K562 (cell line): Measurements from ENCODE around the gene ZFP92. TPM values are rescaled to one million over a fixed set of nuclear protein-coding genes. Genes with fewer than 3 reads are reported as not detected.
A peak's percentile ranks its signal among the peaks of the same experiment; 100 is the strongest.

Source experiments
- BMI1 ChIP-seq: fragments of 150-350 bp; IDR thresholded peaks from 2 replicates; pipeline ENCODE4 v1.6.1; 2014; ENCODE audit warnings: low read length
- CSDE1 ChIP-seq, 2 experiments: fragments of 450-650 bp; IDR thresholded peaks; 2 replicates each; pipeline ENCODE4 v1.6.1; 2016; ENCODE audit warnings: mild to moderate bottlenecking in 1 of 2
- DDX20 ChIP-seq: fragments of 450-650 bp; IDR thresholded peaks from 2 replicates; pipeline ENCODE4 v1.6.1; 2016; ENCODE audit warnings: missing genetic modification characterization, low read depth, mild to moderate bottlenecking, missing compliant biosample characterization, moderate library complexity
- ELF2 ChIP-seq: fragments of 250-450 bp; sonication (Bioruptor Pico); IDR thresholded peaks from 2 replicates; pipeline ENCODE4 v1.5.0; 2021; ENCODE audit warnings: mild to moderate bottlenecking
- EWSR1 ChIP-seq: fragments of 450-650 bp; IDR thresholded peaks from 2 replicates; pipeline ENCODE4 v1.6.1; 2018; ENCODE audit warnings: borderline replicate concordance, mild to moderate bottlenecking, low read depth, moderate library complexity; ENCODE audit not compliant: partially characterized antibody
- HDAC2 ChIP-seq: fragments of 450-650 bp; IDR thresholded peaks from 2 replicates; pipeline ENCODE4 v1.6.1; 2016; ENCODE audit warnings: mild to moderate bottlenecking
- NFIC ChIP-seq: fragments of 450-650 bp; IDR thresholded peaks from 2 replicates; pipeline ENCODE4 v1.6.1; 2017; ENCODE audit warnings: mild to moderate bottlenecking, inconsistent platforms
- NUFIP1 ChIP-seq: fragments of 450-650 bp; IDR thresholded peaks from 2 replicates; pipeline ENCODE4 v1.6.1; 2018; ENCODE audit not compliant: partially characterized antibody
- PCBP1 ChIP-seq: fragments of 200-400 bp; formaldehyde crosslinking; IDR thresholded peaks from 2 replicates; pipeline ENCODE4 v1.6.1; 2018; ENCODE audit warnings: mild to moderate bottlenecking, low read depth, low read length; ENCODE audit not compliant: poor library complexity, severe bottlenecking
- POLR2AphosphoS2 ChIP-seq: IDR thresholded peaks from 2 replicates; pipeline ENCODE4 v1.6.1; 2012; ENCODE audit warnings: low read length, improper control_type of control experiment
- PURB ChIP-seq: sonication (generic); formaldehyde crosslinking; IDR thresholded peaks from 2 replicates; pipeline ENCODE4 v1.9.0; 2021; ENCODE audit warnings: low read depth, mild to moderate bottlenecking, missing genetic modification reagents
- RAD51 ChIP-seq: fragments of 450-650 bp; IDR thresholded peaks from 2 replicates; pipeline ENCODE4 v1.7.1; 2016; ENCODE audit warnings: low read depth, mild to moderate bottlenecking, borderline replicate concordance
- RBFOX2 ChIP-seq: fragments of 200-400 bp; formaldehyde crosslinking; IDR thresholded peaks from 2 replicates; pipeline ENCODE4 v1.6.1; 2017; ENCODE audit warnings: low read depth, mild to moderate bottlenecking, low read length, moderate library complexity
- RNF2 ChIP-seq: sonication (generic); IDR thresholded peaks from 2 replicates; pipeline ENCODE4 v1.6.1; 2016
- SAP30 ChIP-seq: fragments of 200-600 bp; sonication (generic); IDR thresholded peaks from 2 replicates; pipeline ENCODE4 v1.6.1; 2012; ENCODE audit warnings: borderline replicate concordance, low read depth, mild to moderate bottlenecking, moderate library complexity, low read length, control low read depth, inconsistent platforms; ENCODE audit not compliant: insufficient read depth, poor library complexity, severe bottlenecking
- SMAD3 ChIP-seq: fragments of 450-650 bp; formaldehyde crosslinking; conservative IDR thresholded peaks from 2 replicates; pipeline ENCODE4 v1.4.0; 2020; ENCODE audit warnings: mild to moderate bottlenecking
- SNRNP70 ChIP-seq: fragments of 200-400 bp; formaldehyde crosslinking; optimal IDR thresholded peaks from 2 replicates; pipeline ENCODE3; 2017; ENCODE audit warnings: low read depth, low read length
- STAT5A ChIP-seq: IDR thresholded peaks from 2 replicates; pipeline ENCODE4 v1.6.1; 2012; ENCODE audit warnings: low read length, inconsistent platforms, borderline replicate concordance
- TSC22D4 ChIP-seq: fragments of 450-650 bp; IDR thresholded peaks from 2 replicates; pipeline ENCODE4 v1.6.1; 2016; ENCODE audit warnings: missing genetic modification characterization, missing biosample characterization, control low read depth
- ZNF124 ChIP-seq: sonication (generic); formaldehyde crosslinking; IDR thresholded peaks from 2 replicates; pipeline ENCODE4 v1.8.1; 2022; ENCODE audit warnings: missing genetic modification reagents
- ZNF41 ChIP-seq: fragments of 250-450 bp; sonication (Bioruptor Pico); conservative IDR thresholded peaks from 2 replicates; pipeline ENCODE4 v1.4.0; 2020; ENCODE audit warnings: mild to moderate bottlenecking
- ZNF830 ChIP-seq: fragments of 250-450 bp; sonication (Bioruptor Pico); IDR thresholded peaks from 2 replicates; pipeline ENCODE4 v1.5.0; 2021; ENCODE audit warnings: mild to moderate bottlenecking
- polyA plus RNA-seq, 8 experiments: library from polyadenylated mRNA; depleted of rRNA in 4 of 8; stranded (reverse) in 5 of 8; unstranded in 3 of 8; fragments of >200 nt; fragmentation: Nextera tagmentation in 2 of 8; fragmentation: Illumina TruSeq in 1 of 8; extraction: Ambion mirVana in 2 of 8; extraction: Trizol in 1 of 8; gene quantifications; 2 replicates each; pipeline versions ENCODE4 v1.2.1 to v1.2.3, GENCODE V29; 2011 to 2014; ENCODE audit warnings: inconsistent platforms in 1 of 8, missing spikeins in 1 of 8
- total RNA-seq, 7 experiments: library from RNA; depleted of rRNA in 6 of 7; stranded (reverse); fragments of >200 nt in 6 of 7; fragmentation: Illumina TruSeq in 2 of 7; extraction: Trizol in 2 of 7; gene quantifications; 2 replicates each; pipeline versions ENCODE4 v1.2.1 to v1.2.3, GENCODE V29; 2011 to 2021; ENCODE audit warnings: low replicate concordance in 1 of 7
- TF ChIP-seq, protein P1 (sequence below), 3 experiments: fragments of 200-800 bp in 1 of 3; fragments of 250-450 bp in 1 of 3; fragments of 450-650 bp in 1 of 3; sonication (Bioruptor Pico) in 1 of 3; sonication (Bioruptor generic) in 1 of 3; formaldehyde crosslinking in 1 of 3; IDR thresholded peaks; 2 replicates each; pipeline versions ENCODE4 v1.6.1 to v1.8.0; 2016 to 2022; ENCODE audit warnings: mild to moderate bottlenecking in 2 of 3, missing genetic modification characterization in 2 of 3, missing compliant biosample characterization in 1 of 3, moderate library complexity in 1 of 3
- TF ChIP-seq, protein P2 (sequence below): sonication (generic); formaldehyde crosslinking; IDR thresholded peaks from 2 replicates; pipeline ENCODE4 v1.8.0; 2022; ENCODE audit warnings: missing genetic modification reagents, mild to moderate bottlenecking, moderate library complexity, borderline replicate concordance

ZFP92 gene
- total and polyA plus RNA-seq, 9 of the 15 experiments (the other 6 are each of a cell fraction or from before 2014, with no cell fraction given), result 0.32 to 3.3 (median 1.8) TPM

DNA sequence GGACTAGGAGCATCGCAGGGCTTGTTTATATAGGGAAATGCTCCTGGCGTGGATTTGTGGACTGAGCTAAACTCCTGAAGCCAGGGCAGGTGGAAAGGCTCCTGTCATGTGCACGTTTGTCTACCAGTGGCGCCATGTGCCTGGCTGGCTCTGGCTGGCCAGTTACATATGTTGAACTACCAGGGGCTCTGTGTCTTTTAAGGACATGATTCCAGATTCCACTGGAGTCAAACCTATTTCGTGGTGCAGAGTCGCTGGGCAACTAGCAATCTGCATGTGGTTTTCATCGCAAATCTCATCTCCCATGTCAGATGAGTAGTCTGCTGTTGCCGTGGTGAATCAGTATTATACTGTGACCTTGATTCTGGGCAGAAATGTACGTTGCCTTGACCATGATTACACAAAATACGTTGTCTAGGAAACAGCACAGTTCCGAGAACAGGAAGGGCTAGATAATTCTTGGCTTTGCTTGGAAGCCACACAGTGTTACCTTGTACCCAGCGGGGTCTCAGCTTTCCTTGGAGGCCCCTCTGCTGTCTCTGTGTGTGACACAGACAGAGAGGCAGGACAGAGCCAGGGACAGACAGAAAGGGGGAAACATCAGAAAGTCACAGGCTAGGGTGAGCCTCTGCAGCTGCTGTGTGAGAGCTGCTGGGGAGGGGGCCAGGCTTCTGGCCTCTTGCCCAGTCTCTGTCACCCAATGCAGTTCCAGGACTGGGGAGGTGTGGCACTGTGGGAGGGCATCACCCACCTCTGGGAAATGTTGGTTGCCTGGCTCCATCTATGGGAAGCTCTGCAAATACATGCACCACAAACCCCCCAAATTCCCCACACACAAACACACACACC lies 29.4 kb upstream of the ZFP92 start (continued):
- TF ChIP-seq, protein P1, sequence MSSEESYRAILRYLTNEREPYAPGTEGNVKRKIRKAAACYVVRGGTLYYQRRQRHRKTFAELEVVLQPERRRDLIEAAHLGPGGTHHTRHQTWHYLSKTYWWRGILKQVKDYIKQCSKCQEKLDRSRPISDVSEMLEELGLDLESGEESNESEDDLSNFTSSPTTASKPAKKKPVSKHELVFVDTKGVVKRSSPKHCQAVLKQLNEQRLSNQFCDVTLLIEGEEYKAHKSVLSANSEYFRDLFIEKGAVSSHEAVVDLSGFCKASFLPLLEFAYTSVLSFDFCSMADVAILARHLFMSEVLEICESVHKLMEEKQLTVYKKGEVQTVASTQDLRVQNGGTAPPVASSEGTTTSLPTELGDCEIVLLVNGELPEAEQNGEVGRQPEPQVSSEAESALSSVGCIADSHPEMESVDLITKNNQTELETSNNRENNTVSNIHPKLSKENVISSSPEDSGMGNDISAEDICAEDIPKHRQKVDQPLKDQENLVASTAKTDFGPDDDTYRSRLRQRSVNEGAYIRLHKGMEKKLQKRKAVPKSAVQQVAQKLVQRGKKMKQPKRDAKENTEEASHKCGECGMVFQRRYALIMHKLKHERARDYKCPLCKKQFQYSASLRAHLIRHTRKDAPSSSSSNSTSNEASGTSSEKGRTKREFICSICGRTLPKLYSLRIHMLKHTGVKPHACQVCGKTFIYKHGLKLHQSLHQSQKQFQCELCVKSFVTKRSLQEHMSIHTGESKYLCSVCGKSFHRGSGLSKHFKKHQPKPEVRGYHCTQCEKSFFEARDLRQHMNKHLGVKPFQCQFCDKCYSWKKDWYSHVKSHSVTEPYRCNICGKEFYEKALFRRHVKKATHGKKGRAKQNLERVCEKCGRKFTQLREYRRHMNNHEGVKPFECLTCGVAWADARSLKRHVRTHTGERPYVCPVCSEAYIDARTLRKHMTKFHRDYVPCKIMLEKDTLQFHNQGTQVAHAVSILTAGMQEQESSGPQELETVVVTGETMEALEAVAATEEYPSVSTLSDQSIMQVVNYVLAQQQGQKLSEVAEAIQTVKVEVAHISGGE (CRISPR knock-in tag; IDR thresholded peaks at IDR 0.05), result no peak
- TF ChIP-seq DDX20 (no peak), EWSR1 (no peak), RBFOX2 (no peak), RAD51 (no peak), ZNF41 (no peak), SMAD3 (CRISPR knock-in tag) (no peak), CSDE1 (IDR thresholded peaks at IDR 0.05) (0 out of 4 replicates have a peak, but pooled peaks of 1 of the 2 experiments have one; percentile 51), ZNF830 (CRISPR knock-in tag) (no peak), NFIC (peak; percentile 96), RNF2 (0 out of 2 replicates have a peak, but pooled peaks have one; percentile 27), PCBP1 (no peak), POLR2AphosphoS2 (no peak), SNRNP70 (no peak), TSC22D4 (tag) (no peak), PURB (no peak), STAT5A (peak; percentile 75), HDAC2 (0 out of 2 replicates have a peak, but pooled peaks have one; percentile 18), BMI1 (peak; percentile 72; the same call in 1 of the 2 replicates), NUFIP1 (no peak), ELF2 (CRISPR knock-in tag) (no peak), ZNF124 (CRISPR knock-in tag) (no peak), SAP30 (no peak)
- TF ChIP-seq, protein P2, sequence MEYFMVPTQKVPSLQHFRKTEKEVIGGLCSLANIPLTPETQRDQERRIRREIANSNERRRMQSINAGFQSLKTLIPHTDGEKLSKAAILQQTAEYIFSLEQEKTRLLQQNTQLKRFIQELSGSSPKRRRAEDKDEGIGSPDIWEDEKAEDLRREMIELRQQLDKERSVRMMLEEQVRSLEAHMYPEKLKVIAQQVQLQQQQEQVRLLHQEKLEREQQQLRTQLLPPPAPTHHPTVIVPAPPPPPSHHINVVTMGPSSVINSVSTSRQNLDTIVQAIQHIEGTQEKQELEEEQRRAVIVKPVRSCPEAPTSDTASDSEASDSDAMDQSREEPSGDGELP (CRISPR knock-in tag), result peak; percentile 55; the same call in 1 of the 2 replicates
